GM12891 (cell line): Measurements from ENCODE around the gene ARHGEF7.
A peak's percentile ranks its signal among the peaks of the same experiment; 100 is the strongest.

Experiments used
- DNase-seq: peaks from one replicate; pipeline ENCODE4 v3.0.0; 2011; ENCODE audit warnings: low spot score; ENCODE audit not compliant: insufficient read length
- FAIRE-seq: peaks from 2 replicates; lab custom pipeline; 2011; peaks lifted over from hg19 to GRCh38; lab: Jason Lieb, UNC
- PAX5 ChIP-seq: IDR thresholded peaks from 2 replicates; pipeline ENCODE4 v1.6.1; 2011; ENCODE audit warnings: low read length, moderate library complexity, mild to moderate bottlenecking; ENCODE audit not compliant: insufficient read depth, severe bottlenecking
- POLR2A ChIP-seq: IDR thresholded peaks from 2 replicates; pipeline ENCODE4 v1.6.1; 2011; ENCODE audit warnings: low read depth, low read length, control low read depth
- POLR2AphosphoS5 ChIP-seq: IDR thresholded peaks from 2 replicates; pipeline ENCODE4 v1.6.1; 2011; ENCODE audit warnings: low read depth, low read length, control low read depth
- POU2F2 ChIP-seq: IDR thresholded peaks from 2 replicates; pipeline ENCODE4 v1.6.1; 2011; ENCODE audit warnings: low read depth, mild to moderate bottlenecking, control low read depth, low read length, moderate library complexity
- SPI1 ChIP-seq: IDR thresholded peaks from 2 replicates; pipeline ENCODE4 v1.6.1; 2011; ENCODE audit warnings: low read depth, low read length, control low read depth
- TAF1 ChIP-seq: IDR thresholded peaks from 2 replicates; pipeline ENCODE4 v1.6.1; 2011; ENCODE audit warnings: low read depth, low read length, control low read depth

ARHGEF7 gene

DNA sequence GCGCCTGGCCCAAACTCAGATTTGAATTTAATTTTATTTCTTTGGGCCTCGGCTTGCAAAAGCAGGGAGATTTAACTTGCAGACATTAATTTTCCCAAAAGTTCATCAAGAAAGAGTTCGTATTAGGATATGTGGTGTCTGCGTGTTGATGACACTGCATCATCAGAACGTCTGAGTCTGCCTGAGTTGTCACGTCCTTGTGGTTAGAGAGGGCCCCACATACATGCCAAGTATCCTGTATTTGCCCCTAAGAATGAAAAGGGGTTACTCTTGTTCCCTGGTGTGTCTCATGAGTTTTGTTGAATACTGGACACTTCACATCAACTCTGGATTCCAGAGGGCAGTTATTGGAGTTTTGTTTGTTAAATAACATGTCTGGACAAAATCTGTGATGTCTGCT lies 199.7 kb downstream of the ARHGEF7 start:
- TF ChIP-seq TAF1 (no peak), SPI1 (no peak), POLR2A (no peak), POU2F2 (no peak), POLR2AphosphoS5 (no peak), PAX5 (no peak)
- no peak for FAIRE-seq
- DNase-seq: no peak

DNA sequence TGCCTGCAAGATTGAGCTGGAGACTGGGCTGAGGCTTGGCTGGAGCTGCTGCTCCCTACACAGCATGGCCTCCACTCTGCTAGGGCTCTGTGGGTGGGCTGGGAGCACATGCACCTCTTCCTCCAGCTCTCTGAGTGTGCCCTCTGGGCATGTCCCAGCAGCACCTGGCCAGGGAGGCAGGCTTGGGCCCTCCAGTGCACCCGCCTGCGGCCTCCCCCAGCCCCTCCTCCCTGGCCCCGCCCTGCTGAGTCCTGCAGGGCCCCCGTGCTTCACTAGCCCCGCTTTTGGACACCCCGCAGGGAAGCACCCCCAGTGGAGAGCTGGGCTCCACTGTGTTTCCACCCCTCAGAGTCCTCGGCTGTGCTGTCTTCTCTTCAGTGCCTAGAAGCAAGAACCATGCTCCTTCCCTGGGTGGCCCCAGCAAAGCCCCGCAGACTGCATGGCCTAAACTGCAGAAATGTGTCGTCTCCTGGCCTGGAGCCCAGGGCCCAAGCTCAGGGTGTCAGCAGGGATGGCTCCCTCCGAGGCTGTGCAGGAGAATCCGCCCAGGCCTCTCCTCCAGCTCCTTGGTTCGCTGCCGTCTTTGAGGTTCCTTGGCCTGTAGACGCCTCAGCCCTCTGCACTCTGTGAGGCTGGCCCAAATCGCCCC lies 200.4 kb downstream of the ARHGEF7 start:
- FAIRE-seq (no peak), DNase-seq (no peak)
- TF ChIP-seq POLR2AphosphoS5 (no peak; the same call in 1 of the 2 replicates), POU2F2 (no peak), PAX5 (no peak), SPI1 (no peak), TAF1 (no peak), POLR2A (no peak)

DNA sequence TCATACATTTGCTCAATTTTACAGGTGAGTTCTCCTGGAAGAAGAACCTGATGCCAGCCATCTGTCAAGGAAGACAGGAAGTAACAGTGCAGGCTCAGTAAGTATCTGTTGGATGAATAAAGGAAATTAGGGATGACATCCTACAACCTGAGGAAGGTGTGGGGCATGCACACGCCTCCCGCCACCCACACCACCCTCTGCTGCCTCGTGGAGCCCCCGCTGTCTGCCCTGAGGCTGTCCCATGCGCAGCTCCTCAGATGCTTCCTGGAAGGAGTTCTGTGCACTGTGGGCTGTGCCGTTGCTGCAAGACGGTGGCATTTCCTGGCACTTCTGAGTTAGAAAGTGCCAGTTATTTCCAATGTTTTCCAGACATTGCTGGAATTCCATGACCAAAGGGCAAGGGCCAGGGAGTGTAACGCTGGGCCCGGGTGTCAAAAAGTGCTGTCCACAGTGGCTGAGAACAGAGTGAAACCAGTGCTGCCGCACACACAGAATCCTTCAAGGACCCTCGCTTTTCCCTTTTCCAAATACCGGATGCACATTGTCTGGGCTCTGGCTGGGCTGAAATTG lies 201.1 kb downstream of the ARHGEF7 start:
- TF ChIP-seq PAX5 (no peak), SPI1 (no peak), TAF1 (no peak), POU2F2 (no peak), POLR2A (no peak), POLR2AphosphoS5 (no peak; the same call in 1 of the 2 replicates)
- FAIRE-seq (no peak), DNase-seq (no peak)

DNA sequence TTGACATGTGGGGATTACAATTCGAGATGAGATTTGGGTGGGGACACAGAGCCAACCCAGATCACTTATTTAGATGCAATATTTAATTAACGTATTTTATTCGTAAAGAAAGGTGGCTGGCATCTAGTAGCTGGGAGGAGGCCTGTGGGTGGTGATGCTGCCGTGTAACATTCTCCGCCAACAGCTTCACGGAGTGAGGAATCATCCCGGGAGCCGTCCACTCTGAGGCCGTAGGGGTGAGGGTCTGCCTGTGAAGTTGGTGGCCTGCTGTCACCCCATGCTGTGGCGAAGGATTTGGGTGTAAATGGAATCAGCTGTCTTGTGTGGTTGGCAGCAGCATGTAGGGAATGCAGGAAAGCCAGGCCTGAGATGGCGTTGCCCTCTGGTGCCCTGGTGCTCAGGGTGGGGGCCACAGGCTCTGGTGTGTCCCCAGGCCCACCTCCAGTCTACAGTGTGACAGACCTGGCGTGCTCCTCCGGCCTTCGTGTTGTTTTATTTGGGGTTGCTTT lies 202.0 kb downstream of the ARHGEF7 start:
- no peak for DNase-seq
- FAIRE-seq: no peak
- TF ChIP-seq TAF1: no peak
- TF ChIP-seq POLR2A: no peak
- no peak for TF ChIP-seq PAX5
- TF ChIP-seq SPI1: no peak
- no peak for TF ChIP-seq POU2F2
- no peak for TF ChIP-seq POLR2AphosphoS5

DNA sequence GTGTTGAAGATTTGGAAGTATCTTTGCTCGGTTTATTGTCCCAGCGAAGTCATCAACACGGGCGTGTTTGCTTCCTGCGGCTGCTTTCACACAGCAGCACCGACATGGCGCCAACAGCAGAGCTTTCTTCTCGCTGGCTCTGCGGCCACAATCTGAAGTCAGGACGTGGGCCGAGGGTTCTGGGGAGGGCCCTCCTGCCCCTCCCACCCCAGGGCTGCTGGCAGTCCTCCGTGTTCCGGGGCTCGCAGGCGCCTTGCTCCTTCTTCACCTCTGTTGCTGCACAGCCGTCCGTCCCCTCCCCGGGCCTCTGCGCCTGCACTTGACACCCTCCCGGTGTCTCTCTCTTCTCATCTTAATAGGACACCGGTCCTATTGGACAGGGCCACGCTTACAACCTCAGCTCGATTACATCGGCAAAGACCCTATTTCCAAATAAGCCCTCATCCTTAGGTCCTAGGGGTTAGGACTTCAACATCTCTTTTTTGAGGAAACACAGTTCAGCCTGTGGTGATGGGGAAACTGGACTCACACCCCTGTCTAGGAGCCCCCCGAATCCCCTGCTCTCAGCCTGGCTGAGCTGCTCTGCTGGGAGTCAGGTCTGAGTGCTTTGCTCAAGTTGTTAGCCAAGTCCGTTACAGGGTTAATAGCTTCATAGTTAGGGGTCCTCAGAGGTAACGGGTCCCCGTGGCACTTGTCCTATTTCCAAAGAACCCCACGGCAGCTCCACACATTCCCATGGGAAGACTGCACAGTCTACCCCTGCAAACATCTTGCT lies 202.6 kb downstream of the ARHGEF7 start:
- TF ChIP-seq SPI1: no peak
- no peak for TF ChIP-seq POLR2AphosphoS5
- no peak for TF ChIP-seq POLR2A
- no peak for TF ChIP-seq TAF1
- TF ChIP-seq POU2F2: no peak
- TF ChIP-seq PAX5: no peak
- FAIRE-seq (no peak), DNase-seq (no peak)

DNA sequence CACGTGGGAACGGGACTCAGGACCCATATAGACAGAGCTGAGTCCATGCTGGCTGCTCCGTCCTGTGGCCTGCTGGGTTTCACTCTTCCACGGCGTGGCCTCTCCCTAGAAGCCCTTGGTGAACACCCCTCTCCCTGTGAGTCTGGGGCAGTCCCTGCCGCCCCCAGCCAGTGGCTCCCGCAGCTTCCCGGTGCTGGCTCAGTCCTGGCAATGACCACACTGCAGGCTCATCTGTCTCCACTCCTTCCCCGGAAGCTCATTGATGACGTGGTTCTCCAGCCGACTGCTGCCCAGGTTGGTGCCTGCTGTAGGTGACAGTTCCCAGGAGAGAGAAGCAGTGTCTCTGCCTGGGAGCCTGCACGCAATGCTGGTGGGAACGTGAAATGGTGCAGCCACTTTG lies 203.3 kb downstream of the ARHGEF7 start:
- TF ChIP-seq POU2F2: no peak
- peak; percentile 28; the same call in 1 of the 2 replicates for TF ChIP-seq POLR2A
- peak; percentile 40; the same call in 1 of the 2 replicates for TF ChIP-seq POLR2AphosphoS5
- DNase-seq (no peak), FAIRE-seq (no peak)

DNA sequence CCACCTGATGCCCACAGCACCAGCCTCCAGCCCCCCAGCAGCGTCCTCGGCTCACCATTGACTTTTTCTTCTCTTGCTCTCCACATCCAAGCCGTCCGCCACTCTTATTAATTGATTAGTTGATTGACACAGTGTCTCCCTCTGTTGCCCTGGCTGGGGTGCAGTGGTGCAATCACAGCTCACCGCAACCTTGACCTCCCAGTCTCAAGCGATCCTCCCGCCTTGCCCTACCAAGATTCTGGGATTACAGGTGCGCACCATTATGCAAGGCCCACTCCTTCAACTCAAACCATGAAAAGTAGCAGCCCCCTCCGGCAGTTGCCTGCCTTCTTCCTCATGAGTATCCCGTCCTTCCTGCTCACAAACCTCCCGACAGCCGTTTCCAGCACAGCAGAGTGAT lies 204.4 kb downstream of the ARHGEF7 start:
- DNase-seq (no peak), FAIRE-seq (no peak)
- TF ChIP-seq POLR2A: no peak
- no peak for TF ChIP-seq POLR2AphosphoS5
- TF ChIP-seq TAF1: no peak
- no peak for TF ChIP-seq PAX5
- no peak for TF ChIP-seq SPI1
- TF ChIP-seq POU2F2: no peak

DNA sequence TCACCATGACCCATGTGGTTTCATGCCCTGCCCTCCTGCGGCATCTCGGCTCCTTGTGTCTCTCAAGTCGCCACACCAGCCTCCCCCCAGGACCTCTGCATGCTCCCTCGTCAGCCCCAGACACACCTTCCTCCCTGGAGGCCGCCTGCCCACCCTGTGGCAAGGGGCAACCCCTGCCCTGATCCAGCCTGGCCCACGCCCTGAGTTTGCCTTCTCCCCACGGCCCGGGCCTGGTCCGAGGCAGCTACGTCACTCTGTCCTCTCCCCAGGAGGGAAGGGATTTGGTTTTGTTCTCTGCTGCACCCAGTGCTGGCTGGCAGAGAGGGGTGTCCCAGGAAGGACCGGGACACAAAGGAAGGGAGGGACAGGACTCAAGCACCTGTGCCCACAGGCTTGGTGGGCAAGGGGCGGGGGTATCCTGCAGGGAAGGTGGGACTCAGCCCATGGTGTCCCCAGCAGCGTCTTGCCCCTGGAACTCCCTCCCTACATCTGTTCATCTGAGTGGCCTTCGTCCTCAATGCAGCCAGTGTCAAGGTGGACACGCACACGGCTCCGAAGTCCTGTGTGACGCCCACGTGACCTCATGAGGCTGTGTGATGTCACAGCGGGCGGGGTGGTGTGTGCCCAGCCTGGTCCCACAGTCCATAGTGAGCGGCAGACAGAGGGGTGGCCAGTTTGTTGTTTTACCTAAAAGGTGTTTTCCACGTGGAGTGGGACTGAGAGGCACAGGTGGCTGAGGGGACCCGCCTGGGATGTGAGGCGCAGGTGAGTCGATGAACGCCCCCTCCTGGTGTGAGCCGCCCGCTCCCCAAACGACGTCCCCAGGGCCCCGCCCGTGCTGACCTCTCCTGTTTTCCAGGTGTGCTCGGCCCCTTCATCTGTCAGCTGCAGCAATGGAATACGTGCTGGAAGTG lies 205.1 kb downstream of the ARHGEF7 start, which contains the start of gene TEX29:
TSS of gene TEX29 (plus strand) at position 645 of the 914 bp plus-strand sequence. CDS start at position 894, 249 bp downstream.
- no peak for FAIRE-seq
- DNase-seq: no peak
- TF ChIP-seq POLR2AphosphoS5 (peak; percentile 36), POU2F2 (no peak), POLR2A (peak; percentile 35; the same call in 1 of the 2 replicates)
